NT2/D1 (cell line): ENCODE data around the gene IQSEC1.

Experiments used
- YY1 ChIP-seq: IDR thresholded peaks from 2 replicates; pipeline ENCODE4 v1.6.1; 2011; ENCODE audit not compliant: insufficient read length, insufficient read depth
- ZNF274 ChIP-seq: IDR thresholded peaks from 2 replicates; pipeline ENCODE4 v1.6.1; 2011; ENCODE audit warnings: mild to moderate bottlenecking, low read depth, low read length

GRCh38 chr3:13066834-13067233 lies 6.4 kb downstream of the IQSEC1 start:
- no peak for TF ChIP-seq ZNF274
- TF ChIP-seq YY1, result no peak
